IMR-90 (cell line): ENCODE data around the gene UBAP2L.

Experiments used
- BHLHE40 ChIP-seq: fragments of 150-350 bp; IDR thresholded peaks from 2 replicates; pipeline ENCODE4 v1.6.1; 2016; ENCODE audit warnings: mild to moderate bottlenecking, low read depth, low read length
- CTCF ChIP-seq: conservative IDR thresholded peaks from 2 replicates; pipeline ENCODE4 v1.5.1; 2012; ENCODE audit warnings: mild to moderate bottlenecking, low read depth, low read length, improper control_type of control experiment
- POLR2A ChIP-seq: IDR thresholded peaks from 2 replicates; pipeline ENCODE4 v1.6.1; 2012; ENCODE audit warnings: mild to moderate bottlenecking, low read depth, low read length

- TF ChIP-seq CTCF (no peak), BHLHE40 (no peak), POLR2A (no peak)
These were observed 18.7 kb downstream of the UBAP2L start for GRCh38 chr1:154239491-154239890.
